Peyer's patch (tissue), 4 donors: ENCODE measurements around the gene HSD3B2. TPM values are rescaled to one million over a fixed set of nuclear protein-coding genes. Genes with fewer than 3 reads are reported as not detected.

Experiments
- DNase-seq, 3 donors: peaks; one replicate each; pipeline ENCODE4 v3.0.0-alpha.2; 2017 to 2019
- H3K27ac ChIP-seq, 4 donors: fragments of 200-600 bp; sonication (generic); one replicate each; pipeline ENCODE4 v1.5.1; 2016 to 2019
- H3K27me3 ChIP-seq, 2 donors: fragments of 200-600 bp; sonication (generic); one replicate each; pipeline ENCODE4 v1.5.1; 2019
- H3K36me3 ChIP-seq, 3 donors: fragments of 200-600 bp; sonication (generic); one replicate each; pipeline ENCODE4 v1.5.1; 2016 to 2019
- H3K4me1 ChIP-seq, 4 donors: fragments of 200-600 bp; sonication (generic); one replicate each; pipeline ENCODE4 v1.5.1; 2016 to 2019
- H3K4me3 ChIP-seq, 4 donors: fragments of 200-600 bp; sonication (generic); 1 replicate in 3 of 4; 2 replicates in 1 of 4; pipeline ENCODE4 v1.5.1; 2016 to 2019; ENCODE audit warnings: mild to moderate bottlenecking in 1 of 4
- H3K9me3 ChIP-seq, 4 donors: fragments of 200-600 bp; sonication (generic); one replicate each; pipeline ENCODE4 v1.5.1; 2016 to 2019; ENCODE audit warnings: mild to moderate bottlenecking in 1 of 4
- CTCF ChIP-seq, 6 experiments: fragments of 450-650 bp in 4 of 6; fragments of 200-600 bp in 2 of 6; sonication (generic) in 1 of 6; IDR thresholded peaks; one replicate each; pipeline ENCODE4 v1.5.1; 2017 to 2019; ENCODE audit warnings: antibody characterized with exemption in 6 of 6, mild to moderate bottlenecking in 3 of 6, moderate library complexity in 1 of 6
- POLR2A ChIP-seq, 2 donors: fragments of 450-650 bp; IDR thresholded peaks; one replicate each; pipeline ENCODE4 v1.5.1; 2017; ENCODE audit warnings: antibody characterized with exemption in 2 of 2, mild to moderate bottlenecking in 2 of 2, moderate library complexity in 2 of 2
- total RNA-seq, 4 donors: library from RNA; depleted of rRNA; stranded (reverse); fragments of >200 nt; gene quantifications; one replicate each; pipeline ENCODE4 v1.1.0, GENCODE V29; 2016

Gene HSD3B2
- total RNA-seq = 100 to 1,000 TPM in 2 of 4 donors, 10 to 100 TPM in 1, not detected in 1; 14.9 to 132 (median 126) TPM

DNA sequence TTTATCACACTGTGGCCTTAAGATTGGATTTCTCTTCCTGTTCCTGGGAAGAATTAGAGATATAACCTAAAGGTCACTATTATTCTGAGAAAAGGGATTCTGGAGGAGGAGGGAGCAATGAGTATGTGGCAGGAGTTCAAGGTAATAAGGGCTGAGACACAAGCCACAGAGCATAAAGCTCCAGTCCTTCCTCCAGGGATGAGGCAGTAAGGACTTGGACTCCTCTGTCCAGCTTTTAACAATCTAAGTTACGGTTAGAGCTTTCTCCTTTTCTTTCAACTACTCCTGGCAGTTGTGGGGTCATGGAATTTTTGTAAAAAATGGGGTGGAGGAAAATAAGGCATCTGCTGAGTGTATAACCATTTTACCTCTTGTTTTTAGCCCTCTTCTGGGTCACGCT is at the start of gene HSD3B2:
Gene HSD3B2, plus strand, starts transcription at position 201 of the 400 bp plus-strand sequence. CDS start 270 bp downstream, outside the sequence.
- Histone ChIP-seq H3K9me3 (no peaks in the 10 kb centered on the region), H3K4me3 (no peak within 1 kb of the TSS), H3K36me3 (no peaks in the 10 kb centered on the region), H3K27me3 (no peaks in the 10 kb centered on the region), H3K27ac (no peak within 1 kb of the TSS), H3K4me1 (no peaks in the 10 kb centered on the region)
- no peak for TF ChIP-seq CTCF (IDR thresholded peaks at IDR 0.05)
- TF ChIP-seq POLR2A (IDR thresholded peaks at IDR 0.05) = no peak
- no peak for DNase-seq

DNA sequence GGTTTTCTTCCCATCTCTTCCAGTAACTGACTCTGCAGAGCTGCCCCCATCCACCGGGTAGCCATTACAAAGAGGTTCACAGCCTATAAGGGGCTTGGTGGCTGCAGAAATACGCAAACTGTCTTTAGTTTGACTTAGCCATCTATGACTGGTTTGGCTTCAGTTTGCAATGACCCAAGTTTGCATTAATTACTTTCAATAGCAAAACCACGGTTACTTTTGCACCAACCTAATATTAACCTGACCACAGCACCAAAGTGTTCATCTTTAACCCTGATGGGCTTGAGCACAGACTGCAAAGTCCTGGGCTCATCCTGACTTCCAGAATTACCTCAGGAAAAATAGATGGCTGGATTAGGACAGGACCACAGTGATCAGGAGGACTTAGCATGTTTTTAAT is 48.5 kb upstream of the HSD3B2 start:
- no peak overlapping the region for H3K4me3 ChIP-seq
- H3K36me3 ChIP-seq = no peaks in the 10 kb centered on the region
- H3K27ac ChIP-seq = no peak overlapping the region
- H3K9me3 ChIP-seq = no peaks in the 10 kb centered on the region
- no peaks in the 10 kb centered on the region for H3K27me3 ChIP-seq
- no peaks in the 10 kb centered on the region for H3K4me1 ChIP-seq
- DNase-seq = no peak
- TF ChIP-seq CTCF (IDR thresholded peaks at IDR 0.05) (no peak), POLR2A (IDR thresholded peaks at IDR 0.05) (no peak)

DNA sequence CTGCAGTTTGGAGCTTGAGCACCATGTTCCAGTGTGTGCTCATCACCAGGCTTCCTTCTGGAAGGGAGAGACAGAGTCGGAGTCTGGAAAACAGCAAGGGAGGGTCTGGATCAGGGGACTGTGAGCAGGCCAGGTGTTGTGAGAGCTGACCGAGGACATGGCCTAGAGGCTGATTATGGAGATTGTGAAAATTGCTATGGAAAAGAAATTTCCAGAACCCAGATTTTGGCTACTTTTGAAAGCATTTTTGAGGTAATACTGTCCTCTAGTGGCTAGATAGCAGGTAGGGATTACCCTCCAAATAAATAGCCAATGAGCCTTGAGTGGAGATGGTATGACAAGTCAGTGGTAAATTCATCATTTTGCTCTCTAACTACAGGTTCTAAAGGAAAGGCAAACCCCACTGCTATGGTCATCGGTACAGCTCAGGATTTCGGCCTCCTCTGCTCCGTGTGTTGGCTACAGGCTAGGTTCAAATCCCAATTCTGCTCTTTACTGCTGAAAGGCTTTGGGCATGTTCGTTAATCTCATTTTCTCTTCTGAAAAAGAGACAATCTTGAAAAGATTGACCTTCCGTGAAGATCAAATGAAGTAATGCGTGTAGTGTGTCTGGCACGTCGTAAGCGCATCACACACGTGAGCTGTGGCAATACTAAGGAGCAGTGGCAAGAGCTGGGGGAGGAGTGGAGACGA is 47.4 kb upstream of the HSD3B2 start:
- H3K9me3 ChIP-seq = no peaks in the 10 kb centered on the region
- no peaks in the 10 kb centered on the region for H3K4me1 ChIP-seq
- TF ChIP-seq POLR2A (IDR thresholded peaks at IDR 0.05) = no peak
- TF ChIP-seq CTCF (IDR thresholded peaks at IDR 0.05) = peak in 5 of 6 experiments; percentile 45 to 92 (median 88)
- DNase-seq = no peak
- no peak overlapping the region for H3K4me3 ChIP-seq
- H3K36me3 ChIP-seq = no peaks in the 10 kb centered on the region
- no peak overlapping the region for H3K27ac ChIP-seq
- no peaks in the 10 kb centered on the region for H3K27me3 ChIP-seq

DNA sequence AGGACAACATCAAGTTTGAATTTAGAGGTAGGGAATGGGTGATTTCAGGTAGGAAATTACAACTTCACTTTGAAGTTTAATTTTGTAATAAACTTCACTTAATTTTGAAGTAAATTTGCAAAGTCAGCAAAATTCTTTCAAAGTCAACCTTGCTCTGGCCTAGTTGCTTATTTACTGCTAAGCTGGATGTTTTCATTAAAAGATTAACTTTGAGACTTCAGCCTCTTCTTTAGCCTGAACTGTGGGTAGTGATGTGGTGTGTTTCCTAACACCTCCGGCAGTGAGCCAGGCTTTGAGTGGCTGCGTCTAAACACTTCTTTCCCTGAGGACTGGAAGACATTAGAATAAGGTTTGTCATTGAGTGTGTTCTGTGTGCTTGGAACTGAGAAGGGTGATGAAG is 46.4 kb upstream of the HSD3B2 start, which contains the start of gene HAO2:
Gene HAO2, plus strand, starts transcription at position 232 of the 400 bp plus-strand sequence. CDS start 12,301 bp downstream, outside the sequence.
- DNase-seq = no peak
- Histone ChIP-seq H3K9me3 (no peaks in the 10 kb centered on the region), H3K27ac (no peak within 1 kb of the TSS), H3K4me3 (no peak within 1 kb of the TSS), H3K36me3 (no peaks in the 10 kb centered on the region), H3K27me3 (no peaks in the 10 kb centered on the region), H3K4me1 (peaks cover 0 to 3% (median 0%) of the 10 kb centered on the region in 4 donors)
- TF ChIP-seq POLR2A (IDR thresholded peaks at IDR 0.05) = no peak

DNA sequence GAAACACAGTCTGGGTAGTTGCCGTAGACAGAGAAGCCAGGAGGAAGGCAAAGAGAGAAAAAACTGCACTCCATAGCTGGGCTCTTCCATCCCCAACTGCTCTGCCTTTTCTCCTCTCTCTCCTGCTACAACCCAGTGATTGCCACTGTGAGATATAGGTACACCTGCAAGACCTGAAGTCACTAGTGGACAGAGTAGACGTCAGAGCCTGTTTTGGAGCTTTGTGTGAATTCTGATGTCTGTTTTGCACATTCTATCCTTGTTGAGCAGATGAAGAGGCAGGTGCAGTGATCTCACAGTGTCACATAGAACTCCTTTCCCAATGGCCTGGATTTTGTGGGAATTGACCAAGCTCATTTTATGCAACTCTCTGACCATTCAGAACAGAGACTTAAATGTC is 44.2 kb upstream of the HSD3B2 start:
- Histone ChIP-seq H3K27ac (no peak overlapping the region), H3K4me3 (no peak overlapping the region), H3K36me3 (no peaks in the 10 kb centered on the region), H3K27me3 (no peaks in the 10 kb centered on the region), H3K4me1 (peaks cover 0 to 10% (median 0%) of the 10 kb centered on the region in 4 donors), H3K9me3 (no peaks in the 10 kb centered on the region)
- DNase-seq = no peak
- TF ChIP-seq POLR2A (IDR thresholded peaks at IDR 0.05) (no peak), CTCF (IDR thresholded peaks at IDR 0.05) (no peak)

DNA sequence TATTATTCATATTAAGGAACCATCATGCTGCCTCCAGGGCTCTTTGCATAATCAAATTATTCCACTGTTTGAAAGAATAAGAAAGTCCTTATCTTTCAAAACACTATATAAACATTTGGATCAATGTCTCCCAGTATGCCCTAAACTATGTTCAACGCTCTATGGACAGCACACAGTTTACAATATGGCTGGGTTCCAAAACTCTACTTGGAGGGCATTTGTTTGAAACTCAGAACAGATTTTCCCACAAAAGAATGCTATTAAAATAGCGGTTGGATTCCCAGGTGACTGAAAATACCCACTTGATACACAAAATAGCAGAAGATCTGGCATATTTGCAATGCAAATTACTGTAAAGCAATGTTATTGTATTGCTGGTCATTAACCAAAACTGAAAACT is 43.1 kb upstream of the HSD3B2 start:
- TF ChIP-seq POLR2A (IDR thresholded peaks at IDR 0.05) (no peak), CTCF (IDR thresholded peaks at IDR 0.05) (no peak)
- H3K27ac ChIP-seq = no peak overlapping the region
- DNase-seq = no peak
- no peaks in the 10 kb centered on the region for H3K36me3 ChIP-seq
- H3K9me3 ChIP-seq = no peaks in the 10 kb centered on the region
- H3K4me1 ChIP-seq = peaks cover 0 to 10% (median 0%) of the 10 kb centered on the region in 4 donors
- no peak overlapping the region for H3K4me3 ChIP-seq
- H3K27me3 ChIP-seq = no peaks in the 10 kb centered on the region
